RPMI8226 (cell line): ENCODE results near the gene RALGPS2.
A peak's percentile ranks its signal among the peaks of the same experiment; 100 is the strongest.
"Not testable (repeated sequence)": the region's sequence is repeated elsewhere in the genome, so short reads cannot be mapped to it uniquely, and the experiment has no call there.

Experiments
- DNase-seq: peaks from one replicate; pipeline ENCODE4 v3.0.0-alpha.2; 2015

Gene RALGPS2

GRCh38 chr1:178726087-178726517 lies 1.1 kb downstream of the RALGPS2 start:
- DNase-seq, result peak; percentile 74

DNA sequence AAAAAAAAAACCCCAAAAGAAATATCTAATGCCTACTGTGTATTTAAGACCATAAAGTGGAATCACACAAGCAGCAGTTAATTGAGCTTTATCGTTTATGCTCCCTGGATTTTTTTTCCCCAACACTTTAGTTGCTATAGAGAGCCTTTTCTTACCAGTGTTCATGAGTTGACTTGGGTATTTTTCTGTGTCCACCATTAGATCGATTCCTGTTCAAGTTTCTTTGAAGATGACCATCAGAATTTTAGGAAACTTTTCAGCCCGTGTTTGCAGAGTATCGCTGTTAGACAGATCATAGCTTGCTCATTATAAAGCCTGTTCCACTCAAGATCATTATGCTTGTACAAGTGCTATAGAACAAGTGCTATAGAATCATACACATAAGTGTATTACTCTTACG lies 1.5 kb downstream of the RALGPS2 start:
- no peak for DNase-seq

GRCh38 chr1:178727014-178727895 lies 2.2 kb downstream of the RALGPS2 start:
- no peak for DNase-seq

- no peak for DNase-seq
Measured at GRCh38 chr1:178733972-178734371, 8.9 kb downstream of the RALGPS2 start.

GRCh38 chr1:178738780-178739179 lies 13.7 kb downstream of the RALGPS2 start:
- no peak for DNase-seq

GRCh38 chr1:178739285-178740045 lies 14.4 kb downstream of the RALGPS2 start:
- DNase-seq, result no peak

- no peak for DNase-seq
Measured at GRCh38 chr1:178740491-178740890, 15.4 kb downstream of the RALGPS2 start.

DNA sequence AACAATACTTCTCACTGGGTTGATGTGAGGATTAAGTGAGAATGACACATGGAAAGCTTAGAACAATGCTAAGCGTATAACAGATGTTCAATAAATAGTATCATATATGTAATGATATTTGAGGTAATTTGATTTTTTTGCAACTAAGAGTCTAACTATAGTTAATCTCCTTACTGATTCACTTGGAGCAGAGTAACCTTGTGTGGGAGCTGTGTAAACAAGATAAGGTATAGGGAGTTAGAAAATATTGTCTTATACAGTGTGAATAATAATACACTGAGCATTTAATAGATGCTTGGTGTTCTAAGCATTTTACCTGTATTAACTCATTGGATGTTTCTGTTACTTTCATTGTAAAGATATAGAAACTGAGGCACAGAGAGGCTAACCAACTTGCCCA lies 15.9 kb downstream of the RALGPS2 start:
- no peak for DNase-seq

GRCh38 chr1:178743801-178744200 lies 18.8 kb downstream of the RALGPS2 start:
- DNase-seq, result no peak

- DNase-seq, result no peak
Measured at GRCh38 chr1:178745260-178745659, 20.2 kb downstream of the RALGPS2 start.

DNA sequence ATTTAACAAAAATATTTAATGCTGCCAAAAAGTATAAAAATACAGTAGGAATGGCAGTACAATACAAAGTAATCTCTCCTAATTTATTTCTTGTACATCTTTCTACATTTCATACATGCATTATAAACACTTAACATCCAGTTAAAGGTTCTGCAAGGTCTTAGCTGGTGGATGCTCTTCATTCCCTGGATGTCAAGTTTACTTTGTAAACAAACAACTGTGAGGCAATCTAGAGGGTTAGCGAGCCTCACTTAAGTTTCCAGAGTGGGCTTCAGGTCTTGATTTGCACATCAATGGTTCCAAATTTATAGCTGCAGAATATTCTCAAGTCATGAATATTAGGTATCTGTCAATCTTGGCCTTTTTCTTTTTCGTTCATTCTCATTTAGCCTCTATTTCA lies 21.3 kb downstream of the RALGPS2 start:
- DNase-seq, result no peak

GRCh38 chr1:178747361-178747760 lies 22.3 kb downstream of the RALGPS2 start:
- DNase-seq, result not testable (repeated sequence)

GRCh38 chr1:178749581-178750166 lies 24.6 kb downstream of the RALGPS2 start:
- no peak for DNase-seq

DNA sequence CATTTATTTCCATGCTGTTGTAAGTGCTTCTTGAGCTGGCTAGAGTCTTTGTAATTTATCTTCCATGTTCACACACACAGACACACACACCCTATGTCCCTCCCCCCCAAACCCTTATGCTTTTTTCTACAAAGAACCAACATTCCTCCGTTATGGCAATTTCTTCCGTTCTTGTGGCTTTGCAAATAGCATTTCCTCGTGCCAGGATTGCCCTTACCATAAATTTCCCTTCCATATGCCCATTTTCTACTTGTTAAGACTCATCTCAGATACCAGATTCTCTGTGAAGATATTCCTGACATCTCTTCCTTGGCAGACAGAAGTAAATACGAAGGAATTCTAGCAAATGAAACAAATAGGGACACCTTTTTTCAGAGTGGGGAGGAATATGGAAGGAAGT lies 26.0 kb downstream of the RALGPS2 start:
- DNase-seq, result no peak

GRCh38 chr1:178752891-178753290 lies 27.8 kb downstream of the RALGPS2 start:
- no peak for DNase-seq

GRCh38 chr1:178754655-178755256 lies 29.7 kb downstream of the RALGPS2 start:
- DNase-seq, result not testable (repeated sequence)

DNA sequence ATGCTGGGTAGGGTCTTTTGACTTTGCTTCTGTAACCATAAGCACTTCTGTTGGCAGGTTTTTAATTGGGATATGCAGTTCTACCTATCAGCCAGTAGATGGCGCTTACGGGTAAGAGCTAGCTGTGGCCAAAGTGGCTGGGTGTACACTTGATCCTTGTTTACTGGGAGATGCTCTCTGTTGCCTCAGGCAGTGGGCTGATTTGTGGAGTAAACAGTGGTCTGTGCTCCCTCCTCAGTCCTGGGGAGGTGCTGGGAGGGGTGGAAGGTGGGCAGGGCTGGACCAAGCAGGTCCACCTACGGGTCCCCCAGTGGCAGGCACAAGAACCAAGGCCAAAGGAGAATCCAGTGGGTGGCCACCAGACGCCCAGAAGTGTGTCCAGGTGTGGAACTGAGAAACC lies 43.4 kb downstream of the RALGPS2 start:
- peak; percentile 36 for DNase-seq

GRCh38 chr1:178772952-178773351 lies 47.9 kb downstream of the RALGPS2 start:
- DNase-seq, result no peak

DNA sequence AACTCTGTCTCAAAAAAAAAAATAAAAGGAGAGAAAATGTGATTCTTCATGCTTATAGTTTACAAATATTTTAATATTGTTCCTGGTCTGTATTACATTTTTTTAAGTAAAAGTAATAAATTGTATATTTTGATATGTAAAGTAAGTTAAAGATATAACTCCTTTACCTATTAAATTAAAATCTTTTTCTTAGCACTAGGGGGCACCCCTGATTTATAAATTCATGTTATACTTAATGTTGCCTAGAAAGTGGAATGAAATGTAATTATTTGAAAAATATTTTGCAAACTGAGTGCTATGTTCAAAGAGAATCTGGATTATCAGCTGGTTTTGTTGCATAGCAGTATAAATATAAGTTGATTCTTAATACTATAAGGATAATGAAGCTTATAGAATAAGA lies 49.2 kb downstream of the RALGPS2 start:
- peak; percentile 25 for DNase-seq

DNA sequence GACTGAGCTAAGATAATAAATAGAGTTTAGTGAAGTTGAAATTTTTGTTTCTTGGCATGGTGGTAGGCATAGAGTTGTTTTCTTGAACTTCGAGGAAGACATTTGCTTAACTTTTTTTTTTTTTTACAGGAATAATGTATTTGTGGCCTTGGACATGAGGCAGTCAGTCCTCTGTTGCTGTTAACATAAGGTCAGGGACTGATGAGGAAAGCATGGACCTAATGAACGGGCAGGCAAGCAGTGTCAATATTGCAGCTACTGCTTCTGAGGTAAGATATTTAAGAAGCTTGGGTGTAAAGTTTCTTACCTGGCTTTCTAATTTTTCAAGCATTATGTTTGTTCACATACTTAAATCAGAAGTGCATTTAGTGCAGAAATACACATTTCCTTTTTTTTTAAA lies 51.5 kb downstream of the RALGPS2 start:
- DNase-seq, result no peak

DNA sequence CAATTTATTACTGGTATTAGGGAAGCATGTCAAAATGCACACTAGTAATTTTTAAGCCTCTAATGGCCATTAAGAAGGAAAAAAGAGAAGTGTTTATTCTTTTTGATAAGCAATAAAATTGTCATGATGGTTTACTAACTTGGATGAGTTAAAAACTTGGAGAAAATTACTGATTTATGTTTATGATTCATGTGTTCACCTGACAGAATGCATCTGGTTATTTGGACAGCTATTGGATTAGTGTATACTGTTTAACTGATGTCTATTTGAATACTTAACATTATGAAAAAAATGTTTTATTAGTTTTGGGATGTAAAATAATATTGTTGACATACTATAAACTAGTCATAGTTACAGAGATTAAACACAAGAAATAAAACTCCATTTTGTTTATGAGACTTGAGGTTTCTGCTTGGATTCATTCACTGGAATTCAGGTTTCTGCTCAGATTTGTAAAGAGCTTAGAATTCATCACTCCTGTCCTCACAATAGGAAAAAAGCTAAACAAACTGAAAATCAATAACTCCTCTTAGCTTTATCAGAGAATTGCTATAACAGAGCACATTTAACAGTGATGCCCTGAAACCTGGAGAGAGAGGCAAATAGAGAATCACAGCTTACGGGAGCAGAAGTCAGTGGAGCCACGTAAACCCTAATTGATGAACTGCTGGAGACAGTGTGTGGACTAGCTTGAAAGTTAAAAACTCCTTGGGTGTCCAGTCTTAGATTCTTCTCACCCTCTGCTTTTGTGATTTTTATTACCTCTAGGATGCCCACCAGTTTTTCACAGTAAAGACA lies 56.7 kb downstream of the RALGPS2 start:
- no peak for DNase-seq

- no peak for DNase-seq
Measured at GRCh38 chr1:178784131-178784536, 59.1 kb downstream of the RALGPS2 start.
